CD4-positive, alpha-beta T cell treated with Interleukin-4 for 1 hour (primary cell): ENCODE measurements around the gene CD44.
A peak's percentile ranks its signal among the peaks of the same experiment; 100 is the strongest.

ENCODE experiments used
- DNase-seq, 2 donors: peaks; one replicate each; pipeline ENCODE4 v3.0.0-alpha.2; 2020 to 2022

The CD44 gene

DNA sequence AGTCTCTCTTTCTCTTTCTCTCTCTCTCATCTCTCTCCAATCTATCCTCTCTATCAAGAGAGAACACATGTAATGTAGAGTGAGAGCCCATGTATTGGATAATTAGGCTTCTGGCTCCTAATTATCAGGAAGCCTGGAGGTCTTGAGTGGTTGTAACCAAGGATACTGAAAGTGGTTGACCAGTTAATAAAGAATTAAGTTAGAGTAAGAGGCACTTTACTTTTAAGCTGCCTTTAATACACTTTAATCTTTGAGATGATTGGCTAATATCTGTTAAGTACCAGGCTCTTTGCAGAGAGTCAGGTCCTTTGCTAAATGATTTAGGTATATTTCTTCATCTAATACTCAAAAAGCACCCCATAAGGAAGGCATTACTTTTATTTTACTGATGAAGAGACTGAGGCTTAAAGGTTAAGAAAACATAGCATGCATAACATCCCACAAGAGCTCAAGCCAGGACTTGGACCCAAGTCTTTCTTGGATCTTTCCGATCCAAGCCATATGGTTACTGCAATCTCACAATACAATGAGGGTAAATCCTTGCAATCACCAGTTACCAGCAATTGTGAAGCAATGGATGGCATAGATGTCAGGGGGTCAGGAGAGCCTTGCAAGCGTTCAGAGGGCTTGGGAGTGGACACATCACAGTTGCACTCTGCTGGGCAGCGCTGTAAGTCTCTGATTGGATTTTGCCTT, 22.1 kb downstream of the CD44 start:
- DNase-seq, result no peak

DNA sequence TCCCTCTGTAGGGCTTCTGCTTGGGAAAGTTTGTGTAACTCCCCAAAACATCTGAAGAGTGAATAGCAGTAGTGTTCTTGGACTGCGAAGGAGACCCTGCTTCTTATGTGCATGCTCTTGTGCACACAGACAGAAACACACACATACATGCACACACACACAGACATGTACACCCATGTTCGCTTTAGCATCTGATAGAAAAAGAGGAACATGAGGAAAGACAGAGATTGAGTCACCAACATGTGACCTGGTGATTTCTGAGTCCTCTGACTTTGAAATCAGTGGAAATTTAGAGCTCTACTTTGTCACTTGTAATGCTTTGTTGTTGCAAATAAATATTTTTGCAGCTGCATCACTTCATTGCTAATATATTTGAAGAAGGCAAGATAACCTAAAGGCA, 23.8 kb downstream of the CD44 start:
- DNase-seq, result peak; percentile 55 to 57

DNA sequence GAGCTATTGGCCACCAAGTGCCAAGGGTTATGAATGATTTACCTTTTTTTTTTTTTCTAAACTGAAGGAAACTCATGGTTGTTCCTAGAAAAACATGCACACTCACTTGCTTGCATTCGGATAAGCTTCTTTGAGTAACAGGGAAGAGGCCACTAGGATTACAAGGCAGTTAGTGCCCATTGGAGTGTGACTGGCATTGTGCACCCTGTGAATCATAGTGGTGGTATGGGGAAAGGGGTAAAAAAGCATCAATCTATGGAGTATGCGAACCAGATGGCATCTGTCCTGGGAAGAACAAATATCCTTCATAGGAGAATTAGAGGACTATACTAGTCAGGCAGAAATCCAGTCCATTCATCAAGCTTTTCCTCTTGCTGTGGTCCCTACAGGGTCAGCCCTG, 24.2 kb downstream of the CD44 start:
- DNase-seq, result peak in 1 of 2 donors; percentile 11

DNA sequence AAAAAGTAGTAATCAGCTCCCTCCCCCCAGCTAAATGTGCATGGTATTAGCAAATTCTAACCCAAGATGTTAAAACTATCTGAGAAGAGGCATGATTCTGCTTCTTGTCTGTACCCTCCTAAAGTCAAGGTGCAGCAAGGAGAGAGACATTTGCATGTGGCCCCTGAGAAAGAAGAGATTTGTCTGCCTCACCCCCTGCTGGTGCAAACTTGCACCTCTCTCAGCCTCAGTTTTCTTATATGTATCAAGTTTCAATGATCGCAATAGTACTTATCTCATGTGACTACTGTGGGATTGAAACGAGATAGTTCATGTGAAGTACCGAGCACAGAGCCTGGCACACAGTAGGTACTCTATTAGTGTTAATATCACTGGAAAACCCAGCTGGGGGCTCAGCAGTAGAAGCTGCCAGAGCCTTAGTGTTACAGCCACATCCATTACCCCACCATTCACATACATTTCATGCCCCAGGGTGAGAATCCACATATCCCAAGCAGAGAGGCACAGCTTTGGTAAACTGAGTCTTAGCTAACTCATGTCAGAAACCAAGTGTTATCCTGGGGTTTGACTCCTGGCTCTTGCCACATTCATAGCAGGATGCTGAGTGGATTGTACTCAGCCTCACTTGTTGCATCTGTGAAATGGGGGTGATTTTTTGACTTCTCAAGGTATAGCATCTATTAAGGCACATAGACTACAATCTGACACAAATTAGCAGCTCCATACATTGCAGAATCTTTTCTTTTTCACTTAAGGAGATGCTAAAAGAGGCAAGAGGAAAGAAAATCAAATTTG, 24.9 kb downstream of the CD44 start:
- DNase-seq, result peak; percentile 72 to 77

DNA sequence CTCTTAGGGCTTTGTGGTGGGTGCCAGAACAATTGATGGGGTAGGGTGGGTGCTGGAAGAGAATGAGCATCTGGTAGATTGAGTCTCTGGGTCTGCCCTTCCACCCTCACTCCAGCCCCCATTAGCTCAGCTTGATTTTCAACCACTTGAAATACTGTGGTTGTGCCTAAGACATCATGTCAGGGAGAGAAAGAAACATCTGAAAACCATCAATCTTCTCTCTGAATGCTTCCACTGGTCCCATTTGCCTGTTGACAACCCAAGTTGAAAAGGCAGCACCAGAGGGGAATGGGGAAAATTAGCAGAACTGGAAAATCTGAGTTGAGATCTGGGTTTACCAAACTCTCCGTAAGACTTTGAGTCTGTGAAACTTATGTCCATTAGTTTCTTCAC, 26.1 kb downstream of the CD44 start:
- peak in 1 of 2 donors; percentile 12 for DNase-seq

DNA sequence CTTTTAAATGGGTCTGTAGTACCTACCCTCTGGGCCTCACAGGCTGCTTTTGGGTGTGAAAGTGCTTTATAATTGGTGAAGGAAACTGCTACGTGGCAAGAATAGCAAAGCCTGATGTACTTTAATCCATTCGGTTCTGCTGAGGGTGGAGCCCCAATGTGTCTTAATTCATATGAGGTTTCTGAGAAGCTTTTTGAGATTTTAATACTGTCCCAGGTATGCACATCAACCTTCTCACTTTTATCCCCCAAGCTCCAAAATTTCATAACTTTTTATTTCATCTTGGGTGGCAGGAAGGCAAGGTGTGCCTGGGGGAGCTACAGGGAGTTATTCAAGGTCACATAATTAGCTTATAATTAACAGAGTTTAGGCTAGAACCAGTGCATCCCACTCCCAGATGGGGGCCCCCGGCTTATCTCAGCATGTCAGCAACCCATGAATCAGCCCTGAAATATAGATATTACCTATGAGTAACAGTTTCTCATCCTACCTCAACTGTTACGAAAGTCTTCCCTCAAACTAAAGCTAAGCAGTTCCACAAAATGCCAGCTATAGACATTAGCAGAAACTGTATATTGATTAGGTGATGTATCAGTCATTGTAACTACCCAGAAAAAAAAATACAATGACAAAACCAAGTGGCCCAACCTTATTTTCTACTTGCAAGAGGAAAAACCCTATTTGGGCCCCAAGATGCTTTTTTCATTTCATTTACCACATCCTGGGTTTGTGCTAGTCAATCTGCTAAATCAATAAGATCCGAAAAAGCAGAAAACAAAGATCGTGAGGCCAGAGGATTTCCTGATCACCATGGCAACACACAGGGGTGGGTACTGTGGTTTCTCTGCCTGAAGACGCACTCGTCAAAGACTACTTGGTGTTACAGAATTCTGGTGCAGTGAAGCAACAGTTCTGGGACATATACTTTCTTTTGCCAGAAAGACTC, 26.7 kb downstream of the CD44 start:
- DNase-seq, result peak; percentile 96 to 99

DNA sequence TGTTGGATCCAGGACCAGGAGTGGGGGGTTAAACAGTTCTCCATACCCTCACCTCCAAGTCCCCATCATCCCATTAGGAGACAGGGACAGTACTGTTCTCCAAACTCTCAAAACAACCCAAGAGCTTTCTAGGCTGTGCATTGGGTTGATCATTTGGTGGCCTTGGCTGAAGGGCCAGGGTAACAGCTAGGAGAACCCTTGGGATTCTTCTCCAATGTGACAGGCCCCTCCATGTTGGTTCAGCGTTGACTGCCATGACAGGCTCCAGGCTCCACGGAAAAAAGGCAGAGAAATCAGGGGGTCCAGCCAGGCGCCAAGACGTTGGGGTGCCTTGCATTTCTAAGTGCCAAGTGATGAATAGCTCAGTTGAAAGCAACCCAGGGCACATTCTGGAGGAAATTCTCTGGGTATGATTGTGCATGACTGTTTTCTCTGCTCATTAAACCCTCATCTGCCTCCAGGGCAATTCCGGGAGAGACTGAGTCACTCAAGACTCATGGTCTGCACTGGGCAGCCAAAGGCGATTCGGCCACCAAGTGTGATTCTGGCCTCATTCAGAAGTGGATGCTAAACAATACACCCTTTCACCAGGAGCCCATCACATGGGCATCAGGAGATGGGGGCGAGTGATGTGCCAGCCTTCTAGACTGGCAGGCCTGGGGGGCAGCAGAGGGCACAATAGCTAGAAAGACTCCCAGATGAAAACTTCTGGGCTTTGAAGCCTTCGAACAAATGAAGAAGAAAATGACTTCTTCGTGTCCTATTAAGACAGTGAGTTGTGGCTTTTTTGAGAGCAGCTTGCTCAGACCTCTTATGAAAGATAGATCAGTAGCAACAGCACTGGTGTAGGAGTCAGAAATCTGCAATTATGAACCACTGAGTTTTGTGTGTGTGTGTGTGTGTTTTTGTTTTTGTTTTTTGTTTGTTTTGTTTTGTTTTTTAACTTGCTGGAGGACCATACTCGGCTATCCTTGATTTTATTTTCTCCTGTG, 27.7 kb downstream of the CD44 start:
- DNase-seq, result peak; percentile 65 to 71

DNA sequence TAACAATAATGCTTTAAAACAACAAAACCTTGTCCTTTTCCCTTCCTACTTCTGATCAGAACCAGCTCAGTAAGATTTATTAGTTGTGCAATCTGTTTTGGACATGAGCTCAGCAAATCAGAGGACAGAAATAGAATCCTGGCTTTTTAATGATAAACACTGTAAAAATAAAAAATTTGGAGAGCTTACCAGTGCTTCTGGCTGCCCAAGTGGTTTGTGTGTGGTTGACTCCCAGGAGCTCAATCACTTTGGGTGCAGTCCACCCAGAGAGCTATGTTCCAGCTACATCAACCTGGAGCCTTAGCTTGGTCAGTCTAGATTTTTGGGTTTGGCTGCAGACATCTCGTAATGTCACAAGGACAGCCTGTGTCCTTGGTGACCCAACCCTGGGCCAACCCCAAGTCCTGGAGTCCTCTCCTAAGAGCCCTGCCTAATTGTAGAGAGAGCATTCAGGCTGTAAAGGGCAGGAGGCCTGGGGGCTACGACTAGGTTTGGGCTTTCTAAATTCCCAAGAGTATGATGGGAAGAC, 28.5 kb downstream of the CD44 start:
- DNase-seq, result no peak

DNA sequence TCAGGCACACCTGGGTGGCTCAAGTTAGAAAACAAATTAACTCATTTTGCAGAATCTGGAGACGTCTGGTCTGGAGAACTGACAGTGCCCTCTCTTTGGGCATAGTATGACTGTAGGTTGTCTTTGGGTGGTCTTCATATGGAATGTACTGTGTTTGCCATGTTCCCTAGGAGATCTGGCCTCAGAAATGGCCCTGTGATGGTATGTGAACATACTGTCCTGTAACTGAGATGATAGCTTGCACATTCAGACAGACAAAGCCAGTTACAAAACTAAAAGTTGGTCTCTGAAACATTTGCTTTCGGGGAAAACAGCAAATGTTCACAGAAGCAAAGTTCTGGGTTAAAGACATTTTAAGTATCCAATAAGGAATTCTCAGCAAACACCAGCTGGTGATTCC, 29.7 kb downstream of the CD44 start:
- DNase-seq, result no peak

DNA sequence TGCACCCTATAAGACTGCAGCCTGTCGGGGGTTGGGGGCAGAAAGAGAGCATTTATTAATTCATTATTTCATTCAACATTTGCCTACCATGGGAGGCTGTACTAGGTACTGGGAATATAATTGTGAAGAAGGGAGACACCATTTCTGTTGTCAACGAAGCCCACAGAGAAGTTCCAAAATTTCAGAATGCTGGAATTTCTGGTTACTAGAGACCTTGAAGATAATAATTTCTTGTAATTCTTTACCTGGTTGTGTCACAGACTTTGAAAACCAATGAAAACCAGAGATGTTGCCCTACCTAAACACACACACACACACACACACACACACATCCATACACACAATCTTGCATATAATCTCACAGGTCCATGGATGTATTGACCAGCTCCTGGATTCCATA, 30.1 kb downstream of the CD44 start:
- no peak for DNase-seq

DNA sequence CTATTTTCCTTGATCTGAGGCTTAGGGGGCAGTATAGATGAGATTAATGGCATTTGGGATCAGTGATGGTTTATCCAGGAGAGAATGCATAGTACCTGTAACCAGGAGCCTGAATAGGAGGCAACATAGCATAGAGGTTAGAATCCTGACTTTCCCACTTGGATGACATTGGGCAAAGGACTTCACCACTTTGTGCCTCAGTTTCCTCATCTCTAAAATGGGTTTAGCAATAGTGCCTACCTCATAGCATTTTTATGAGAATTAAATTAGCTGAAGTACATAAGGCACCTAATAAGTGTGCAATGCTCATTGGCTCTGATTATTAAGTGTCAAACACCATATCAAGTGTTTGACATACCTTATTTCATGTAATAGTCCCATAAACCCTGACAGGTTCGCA, 30.8 kb downstream of the CD44 start:
- no peak for DNase-seq

DNA sequence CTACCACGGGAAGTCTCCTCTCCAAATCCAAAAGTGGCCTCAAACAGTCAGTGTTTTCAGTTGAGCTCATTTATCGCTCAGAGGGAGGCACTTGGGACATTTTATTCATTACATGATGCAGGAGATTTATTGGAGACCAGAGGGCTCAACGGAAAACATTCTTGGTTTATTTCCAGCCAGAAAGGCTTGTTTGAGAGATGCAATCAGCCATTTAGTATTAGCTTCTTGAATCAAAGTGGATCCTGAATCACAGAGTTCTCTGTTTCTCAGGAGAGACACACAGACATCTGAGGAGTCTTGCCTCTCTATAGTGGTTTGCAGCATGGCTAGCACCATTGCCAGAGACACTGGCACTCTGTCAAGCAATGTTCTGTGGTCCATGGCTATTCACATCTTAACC, 31.5 kb downstream of the CD44 start:
- DNase-seq, result no peak

DNA sequence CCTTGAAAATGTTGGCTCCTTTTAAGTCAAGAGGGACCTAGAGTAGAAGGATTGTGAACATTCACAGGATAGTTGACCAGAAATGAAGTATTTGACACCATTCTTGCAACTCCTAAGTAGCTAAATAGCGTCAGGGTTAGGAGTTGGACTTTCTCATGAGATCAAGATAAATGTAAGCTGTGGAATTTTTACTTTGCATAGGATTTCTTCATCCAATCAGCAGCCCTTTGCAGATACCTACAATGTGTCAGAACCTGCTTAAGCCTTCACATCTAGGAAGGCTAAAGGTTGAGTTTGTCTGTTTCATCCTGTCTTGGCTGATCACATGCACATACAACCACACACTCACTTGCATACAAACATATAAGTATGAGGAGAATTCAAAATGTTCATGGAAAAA, 32.3 kb downstream of the CD44 start:
- no peak for DNase-seq

DNA sequence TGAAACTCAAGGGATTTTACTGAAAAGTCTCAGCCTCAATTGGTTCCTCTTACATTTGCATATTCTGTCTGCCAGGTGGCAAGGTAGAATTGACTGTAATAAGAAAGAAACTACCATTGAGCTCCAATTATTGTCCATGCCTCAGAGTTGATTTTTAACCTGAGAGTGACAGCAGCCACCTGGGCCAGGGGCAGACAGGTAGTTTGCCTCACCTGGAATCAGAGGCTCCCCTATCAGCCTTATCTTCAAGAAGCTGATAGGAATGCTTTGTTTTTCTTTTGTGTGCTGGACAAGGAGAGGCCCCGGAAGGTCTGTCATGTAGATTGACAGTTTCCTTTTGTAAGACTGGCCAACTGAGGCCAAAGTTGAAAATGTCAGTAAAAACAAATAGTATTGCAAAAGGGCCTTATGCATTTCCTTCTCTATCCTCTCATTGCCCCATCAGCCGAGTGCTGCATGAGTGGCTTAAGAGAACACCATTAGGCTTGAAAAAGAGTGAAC, 34.1 kb downstream of the CD44 start:
- peak in 1 of 2 donors; percentile 19 for DNase-seq

DNA sequence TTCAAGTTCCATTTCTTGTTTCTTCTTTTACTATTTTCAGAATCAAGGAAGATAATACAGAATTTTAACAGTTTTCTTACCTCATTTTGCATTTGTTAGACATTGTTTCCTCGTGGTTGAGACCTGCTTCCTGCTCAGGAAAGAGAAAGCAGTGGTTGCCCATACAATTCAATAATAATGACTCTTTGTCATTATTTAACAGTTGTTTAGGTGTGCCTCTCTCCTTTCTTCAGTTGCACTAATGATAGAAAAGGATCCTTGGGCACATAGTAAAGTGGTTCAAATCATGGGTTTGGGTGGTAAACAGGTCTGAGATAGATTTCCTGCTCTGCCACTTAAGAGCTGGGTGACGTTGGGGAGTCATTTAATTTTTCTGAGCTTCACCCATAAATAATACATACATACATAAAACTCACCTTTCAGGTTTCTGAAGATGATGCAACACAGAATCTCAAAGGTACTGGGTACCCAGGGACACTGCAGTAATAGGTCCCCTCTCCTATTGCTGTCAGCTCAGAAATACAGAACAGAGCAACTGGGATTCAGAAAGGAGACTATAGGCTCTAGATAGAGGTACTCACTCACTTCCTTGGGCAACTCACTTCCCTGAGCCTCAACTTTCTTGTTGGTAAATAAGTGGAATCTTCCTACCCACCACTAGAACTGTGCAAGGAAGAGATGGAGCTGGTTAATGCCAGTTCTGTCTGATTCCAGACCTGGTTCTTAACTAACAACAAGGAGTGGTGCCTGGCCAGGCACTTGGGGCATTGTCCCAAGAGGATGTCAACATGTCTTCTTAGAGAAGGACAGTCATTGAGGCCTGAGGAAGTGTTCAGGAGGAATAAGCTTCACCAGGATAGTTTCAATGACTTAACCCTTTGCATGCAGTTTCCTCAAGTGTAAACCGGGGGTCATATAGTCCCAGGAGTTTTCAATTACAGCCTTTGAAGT, 34.9 kb downstream of the CD44 start:
- peak in 1 of 2 donors; percentile 55 for DNase-seq

DNA sequence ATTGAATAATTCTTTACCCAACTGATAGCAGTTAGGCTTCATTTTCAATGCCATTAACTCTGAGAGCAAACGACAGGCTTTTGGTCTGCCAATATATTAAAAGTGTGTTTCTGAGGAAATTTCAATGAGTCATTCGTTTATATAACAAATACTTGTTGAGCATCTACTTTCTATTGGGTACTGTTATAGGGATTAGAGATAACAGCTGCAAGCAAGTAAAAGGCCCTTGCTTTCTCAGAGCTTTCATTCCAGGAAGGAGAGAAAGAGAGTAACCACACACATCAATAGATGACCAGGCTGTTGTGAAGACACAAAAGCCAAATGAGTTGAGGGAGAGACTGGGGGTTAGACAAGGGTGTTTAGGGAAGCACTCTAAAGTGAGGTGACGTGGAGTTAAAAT, 35.7 kb downstream of the CD44 start:
- peak in 1 of 2 donors; percentile 70 for DNase-seq

DNA sequence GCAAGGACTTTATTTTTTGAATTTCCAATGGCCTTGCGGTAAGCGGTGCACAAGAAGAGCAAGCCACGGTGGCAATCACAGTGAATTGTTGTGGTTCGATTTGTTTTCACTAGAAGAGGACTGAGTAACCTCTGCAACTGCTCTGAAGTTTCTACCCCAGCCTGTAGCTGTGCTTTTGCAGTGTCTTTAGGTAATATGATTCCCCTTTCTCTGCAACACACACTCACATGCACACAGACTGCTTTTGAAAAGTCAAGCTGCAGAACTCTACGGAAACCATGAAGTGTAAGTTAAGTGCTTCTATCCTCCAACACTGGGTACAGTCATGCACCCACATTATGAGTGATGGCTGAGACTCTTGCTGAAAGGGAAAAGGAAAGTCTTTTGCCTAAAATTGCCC, 38.4 kb downstream of the CD44 start:
- DNase-seq, result peak; percentile 71 to 78

DNA sequence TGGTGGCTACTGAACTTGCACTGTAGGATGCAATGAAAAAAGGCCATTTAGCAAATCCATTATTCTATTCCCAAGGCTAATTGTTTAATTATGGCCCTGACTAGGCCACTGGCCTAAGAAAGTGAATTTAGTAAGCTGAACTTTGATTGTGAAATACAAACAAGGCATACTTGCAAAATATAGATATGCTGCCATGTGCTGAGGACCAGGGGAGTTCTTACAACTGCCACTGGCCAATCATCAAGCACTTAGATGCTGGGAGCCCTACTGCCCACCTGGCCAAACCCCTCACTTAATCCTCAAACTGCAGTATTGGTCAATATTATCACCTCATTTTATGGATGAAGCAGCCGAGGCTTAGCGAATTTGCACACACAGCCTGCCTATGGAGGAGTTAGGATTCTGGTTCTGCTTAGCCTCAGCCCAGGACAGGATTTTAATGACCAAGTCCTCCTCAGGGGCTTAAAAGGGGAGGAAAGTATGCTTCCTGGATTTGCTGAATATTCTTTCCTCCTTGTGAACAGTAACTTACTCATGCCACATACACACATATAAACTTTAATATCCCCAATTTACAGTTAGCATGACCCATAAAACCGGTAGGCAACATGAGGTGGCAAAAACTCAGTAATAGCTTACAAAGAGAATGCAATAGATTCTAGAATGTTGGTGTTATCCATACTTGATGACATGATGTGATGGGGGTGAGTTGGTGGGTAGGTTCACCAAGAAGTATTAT, 39.3 kb downstream of the CD44 start:
- no peak for DNase-seq

DNA sequence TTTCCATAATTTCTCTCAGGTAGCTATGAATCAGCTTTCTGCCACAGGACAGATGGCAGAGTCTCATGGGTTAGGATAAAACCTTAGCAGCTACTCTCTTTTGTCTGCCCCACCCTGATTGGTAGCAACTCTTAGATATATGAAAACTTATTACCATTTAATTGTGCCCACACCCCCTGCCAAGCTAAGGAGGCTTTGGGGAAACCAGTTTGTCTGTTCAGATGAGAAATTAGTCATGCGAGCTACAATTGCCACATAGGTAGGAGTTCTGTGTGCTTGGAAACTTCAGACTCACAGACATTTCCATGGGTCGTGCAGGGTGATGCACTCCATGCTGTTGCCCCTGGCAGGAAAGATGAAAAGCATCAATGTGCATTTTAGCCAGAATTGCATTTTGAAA, 39.9 kb downstream of the CD44 start:
- DNase-seq, result no peak
